GM12872 (cell line): ENCODE results near the gene TMEM253.

Experiments
- TF ChIP-seq, protein P1 (sequence below): IDR thresholded peaks from 3 replicates; pipeline ENCODE4 v1.5.1; 2011; ENCODE audit warnings: low read depth, mild to moderate bottlenecking, low read length, moderate library complexity; ENCODE audit not compliant: insufficient read depth

Gene TMEM253

DNA sequence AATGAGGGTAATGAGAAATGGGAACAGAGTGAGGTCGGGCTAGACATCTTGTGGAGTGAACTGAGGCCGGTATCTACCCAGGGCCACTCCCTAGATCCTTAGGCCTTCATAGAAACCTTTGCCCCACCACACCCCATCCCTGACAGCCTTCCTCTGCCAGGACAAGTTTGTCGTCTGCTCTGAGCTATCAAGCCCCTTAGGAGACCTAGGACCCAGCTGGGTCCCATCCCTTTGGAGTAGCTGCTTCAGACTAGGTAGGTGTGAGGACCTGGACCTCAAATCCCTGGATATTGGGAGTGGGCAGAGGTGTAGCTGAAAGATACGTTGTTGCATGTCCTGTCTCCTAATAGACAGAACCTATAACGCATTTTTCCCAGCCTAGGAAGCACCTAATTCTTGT lies at the start of gene TMEM253:
TMEM253 (plus strand) TSS at position 136 of the 400 bp plus-strand sequence. CDS start 278 bp downstream, outside the sequence.
- TF ChIP-seq, protein P1, sequence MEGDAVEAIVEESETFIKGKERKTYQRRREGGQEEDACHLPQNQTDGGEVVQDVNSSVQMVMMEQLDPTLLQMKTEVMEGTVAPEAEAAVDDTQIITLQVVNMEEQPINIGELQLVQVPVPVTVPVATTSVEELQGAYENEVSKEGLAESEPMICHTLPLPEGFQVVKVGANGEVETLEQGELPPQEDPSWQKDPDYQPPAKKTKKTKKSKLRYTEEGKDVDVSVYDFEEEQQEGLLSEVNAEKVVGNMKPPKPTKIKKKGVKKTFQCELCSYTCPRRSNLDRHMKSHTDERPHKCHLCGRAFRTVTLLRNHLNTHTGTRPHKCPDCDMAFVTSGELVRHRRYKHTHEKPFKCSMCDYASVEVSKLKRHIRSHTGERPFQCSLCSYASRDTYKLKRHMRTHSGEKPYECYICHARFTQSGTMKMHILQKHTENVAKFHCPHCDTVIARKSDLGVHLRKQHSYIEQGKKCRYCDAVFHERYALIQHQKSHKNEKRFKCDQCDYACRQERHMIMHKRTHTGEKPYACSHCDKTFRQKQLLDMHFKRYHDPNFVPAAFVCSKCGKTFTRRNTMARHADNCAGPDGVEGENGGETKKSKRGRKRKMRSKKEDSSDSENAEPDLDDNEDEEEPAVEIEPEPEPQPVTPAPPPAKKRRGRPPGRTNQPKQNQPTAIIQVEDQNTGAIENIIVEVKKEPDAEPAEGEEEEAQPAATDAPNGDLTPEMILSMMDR = no peak

DNA sequence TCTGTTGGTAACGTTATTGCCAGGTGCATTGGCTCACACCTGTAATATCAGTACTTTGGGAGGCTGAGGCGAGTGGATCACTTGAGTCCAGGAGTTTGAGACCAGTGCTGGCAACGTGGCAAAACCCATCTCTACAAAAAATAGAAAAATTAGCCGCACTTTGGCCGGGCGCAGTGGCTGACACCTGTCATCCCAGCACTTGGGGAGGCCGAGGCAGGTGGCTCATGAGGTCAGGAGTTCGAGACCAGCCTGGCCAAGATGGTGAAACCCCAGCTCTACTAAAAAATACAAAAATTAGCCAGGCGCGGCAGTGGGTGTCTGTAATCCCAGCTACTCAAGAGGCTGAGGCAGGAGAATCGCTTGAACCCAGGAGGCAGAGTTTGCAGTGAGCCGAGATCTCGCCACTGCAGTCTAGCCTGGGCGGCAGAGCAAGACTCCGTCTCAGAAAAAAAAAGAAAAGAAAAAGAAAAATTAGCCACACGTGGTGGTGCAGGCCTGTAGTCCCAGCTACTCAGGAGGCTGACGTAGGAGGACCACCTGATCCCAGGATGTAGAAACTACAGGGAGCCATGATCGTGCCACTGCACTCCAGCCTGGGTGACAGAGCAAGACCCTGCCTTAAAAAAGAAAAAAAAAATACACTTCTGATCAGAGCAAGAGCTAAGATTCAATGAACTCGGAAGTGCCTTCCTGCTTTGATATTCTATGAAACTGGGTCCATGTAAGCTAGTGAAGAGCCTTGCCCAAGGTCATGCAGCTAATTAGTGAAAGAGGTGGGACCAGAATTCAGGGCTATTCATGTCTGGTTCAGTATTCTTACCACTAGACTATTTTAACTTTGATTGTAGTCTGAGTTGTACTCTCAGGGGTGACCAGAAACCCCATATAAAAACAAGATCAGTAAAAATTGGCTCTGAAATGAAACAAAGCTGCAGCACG lies 47.4 kb upstream of the TMEM253 start:
- TF ChIP-seq, protein P1 = no peak

DNA sequence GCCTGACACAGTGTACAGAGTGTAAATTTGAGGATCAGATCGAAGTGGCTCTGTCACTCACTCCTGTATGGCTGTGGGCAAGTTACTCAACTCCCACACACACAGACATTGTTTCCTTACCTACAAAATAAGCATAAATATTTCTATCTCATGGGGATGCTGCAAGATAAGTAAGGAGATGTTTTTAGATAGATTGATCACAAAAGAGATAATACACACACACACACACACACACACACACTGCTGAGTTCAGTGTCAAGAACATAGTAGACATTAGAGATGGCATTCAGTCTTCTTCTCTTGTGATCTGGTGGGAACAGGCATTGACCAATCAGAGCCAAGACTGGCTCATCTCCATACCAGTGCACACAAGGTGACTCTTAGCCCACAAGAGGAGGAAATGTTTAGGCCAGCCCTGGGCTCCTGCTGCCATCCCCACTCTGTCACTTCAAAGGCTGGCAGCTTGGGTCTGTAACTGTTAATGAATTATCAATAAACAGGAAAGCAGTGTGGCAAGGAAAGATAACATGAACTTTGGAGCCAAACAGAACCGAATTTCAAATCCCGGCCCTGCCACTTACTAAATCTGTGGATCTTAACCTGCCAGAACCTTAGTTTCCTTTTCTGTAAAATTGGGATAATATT lies 46.6 kb upstream of the TMEM253 start:
- TF ChIP-seq, protein P1 = no peak

DNA sequence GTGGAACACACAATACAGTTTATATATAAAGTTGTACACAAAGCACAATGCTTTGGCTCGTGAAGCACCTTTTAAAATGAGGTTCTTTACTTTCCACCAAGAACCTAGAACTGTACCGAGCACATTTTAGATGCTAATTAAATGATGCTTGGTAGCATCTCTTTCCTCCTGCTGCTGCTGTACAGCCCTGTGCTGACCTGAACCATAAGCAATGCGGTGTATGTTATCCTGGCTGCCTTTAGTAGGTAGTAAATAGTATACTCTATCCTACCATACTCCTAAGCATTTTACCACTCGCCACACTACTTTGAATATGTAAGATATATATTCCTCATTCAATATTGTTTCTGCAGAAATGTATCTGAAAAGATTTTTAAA lies 46.1 kb upstream of the TMEM253 start:
- TF ChIP-seq, protein P1 = no peak

DNA sequence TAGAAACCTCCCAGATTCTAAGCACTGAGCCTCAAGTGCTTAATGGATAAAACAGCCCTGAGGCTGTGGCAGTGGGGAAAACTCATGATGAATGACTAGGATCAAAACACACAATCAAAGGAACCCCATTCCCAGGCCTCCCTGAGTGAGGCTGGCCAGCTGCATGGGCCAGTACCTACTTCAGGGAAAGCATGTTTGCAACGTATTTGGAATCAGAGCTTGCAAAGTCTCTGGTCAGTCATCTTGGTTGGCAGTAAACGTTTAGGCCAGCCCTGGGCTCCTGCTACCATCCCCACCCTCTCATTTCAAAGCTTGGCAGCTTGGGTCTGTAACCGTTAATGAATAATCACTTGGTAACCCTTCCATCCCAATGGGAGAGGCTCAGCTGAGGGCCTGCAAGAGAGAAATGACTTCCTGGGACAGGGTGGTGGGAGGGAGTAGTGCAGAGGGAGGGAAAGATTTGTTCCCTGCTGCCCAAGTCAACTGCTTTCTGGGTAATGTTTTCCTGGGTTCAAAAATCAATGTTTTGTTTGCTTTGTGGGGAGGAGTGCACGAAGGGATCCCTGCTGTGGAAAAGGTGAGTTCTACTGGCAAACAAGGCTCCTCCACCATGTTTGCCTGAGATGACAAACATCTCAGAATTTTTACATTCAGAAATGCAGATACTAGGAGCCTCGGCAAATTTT lies 45.3 kb upstream of the TMEM253 start:
- TF ChIP-seq, protein P1 = no peak

DNA sequence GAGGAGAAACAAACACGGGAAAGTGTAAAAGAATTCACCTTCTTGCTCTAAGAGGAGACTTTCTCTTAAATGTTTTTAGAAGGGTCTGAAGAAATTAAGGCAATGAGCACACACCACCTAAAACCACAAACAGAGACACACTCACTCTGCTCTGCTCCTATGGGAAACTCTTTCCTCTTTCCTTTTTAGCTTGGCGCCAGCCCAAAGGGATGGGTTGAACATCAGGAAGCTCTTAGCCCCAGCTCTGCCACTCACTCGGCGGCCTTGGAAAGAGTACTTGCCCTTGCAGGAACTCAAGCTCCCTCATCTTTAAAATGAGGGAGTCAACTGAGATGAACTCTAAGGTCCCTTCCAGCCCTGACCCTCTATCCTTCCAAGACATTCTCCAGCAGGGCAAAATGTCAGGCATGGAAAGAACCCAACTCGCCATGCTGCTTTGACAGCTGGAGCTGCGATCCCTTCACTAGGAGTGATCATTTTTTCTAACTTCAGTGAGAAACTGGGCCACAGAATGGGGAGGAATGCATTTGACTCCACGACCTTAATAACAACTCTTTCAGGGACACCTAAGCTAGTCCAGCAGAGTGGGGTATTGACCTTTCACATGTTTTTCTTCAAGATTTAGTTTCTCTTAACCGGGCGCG lies 44.2 kb upstream of the TMEM253 start:
- TF ChIP-seq, protein P1 = no peak
